ENCODE results near the gene FCSK. TPM values are rescaled to one million over a fixed set of nuclear protein-coding genes. Genes with fewer than 3 reads are reported as not detected.
"Not testable (repeated sequence)": the region's sequence is repeated elsewhere in the genome, so short reads cannot be mapped to it uniquely, and the experiment has no call there.

Gene FCSK
- total RNA-seq = 8.7 TPM

DNA sequence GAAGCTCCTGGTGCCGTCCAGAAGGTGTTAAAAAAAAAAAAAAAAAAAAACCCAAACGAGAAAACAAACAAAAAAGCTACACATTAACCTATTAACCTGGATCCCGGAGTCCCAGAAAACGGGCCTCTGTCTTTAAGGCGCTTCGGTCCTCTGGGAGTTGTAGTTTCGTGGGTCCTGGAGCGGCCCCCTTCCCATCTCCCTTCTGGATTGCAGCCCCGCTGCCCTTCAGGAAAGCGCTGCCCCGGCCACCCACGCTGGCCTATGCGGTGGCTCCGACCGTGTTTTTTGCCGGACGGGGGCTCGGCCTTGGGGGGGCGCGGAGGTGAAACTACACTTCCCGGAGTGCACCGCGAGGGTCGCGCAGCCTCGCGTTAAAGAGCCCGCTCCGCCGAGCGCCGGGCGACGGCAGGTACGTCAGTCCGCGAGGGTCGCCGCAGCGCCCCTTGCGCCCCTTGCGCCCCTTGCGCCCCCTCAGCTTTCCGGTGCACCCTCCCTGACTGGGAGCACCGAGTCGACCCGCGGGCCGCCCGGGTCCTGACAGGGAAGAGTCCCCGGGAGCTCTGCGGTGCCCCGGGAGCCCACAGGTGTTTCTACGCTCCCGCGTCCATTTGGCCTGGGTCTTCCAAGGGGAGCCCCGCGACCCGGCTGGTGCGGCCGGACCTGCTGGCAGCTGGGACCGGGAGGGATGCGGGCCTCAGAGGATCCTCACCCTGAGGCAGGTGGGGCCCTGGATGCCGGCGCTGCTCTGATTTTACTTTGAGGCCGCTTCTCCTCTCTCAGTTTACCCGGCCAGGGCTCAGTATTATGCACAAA, at the start of gene FCSK:
FCSK (plus strand) TSS at position 374 of the 813 bp plus-strand sequence. CDS start 8,596 bp downstream, outside the sequence.
- peak; percentile 61 for DNase-seq

DNA sequence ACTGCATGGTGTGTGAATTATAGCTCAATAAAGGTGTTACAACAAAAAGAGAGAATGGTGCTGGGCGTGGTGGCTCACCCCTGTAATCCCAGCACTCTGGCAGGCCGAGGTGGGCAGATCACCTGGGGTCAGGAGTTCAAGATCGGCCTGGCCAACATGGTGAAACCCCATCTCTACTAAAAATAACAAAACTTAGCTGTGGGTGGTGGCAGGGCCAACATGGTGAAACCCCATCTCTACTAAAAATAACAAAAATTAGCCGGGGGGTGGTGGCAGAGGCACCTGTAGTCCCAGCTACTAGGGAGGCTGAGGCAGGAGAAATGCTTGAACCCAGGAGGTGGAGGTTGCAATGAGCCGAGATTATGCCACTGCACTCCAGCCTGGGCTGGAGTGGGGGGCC, 48.3 kb upstream of the FCSK start:
- DNase-seq = not testable (repeated sequence)

DNA sequence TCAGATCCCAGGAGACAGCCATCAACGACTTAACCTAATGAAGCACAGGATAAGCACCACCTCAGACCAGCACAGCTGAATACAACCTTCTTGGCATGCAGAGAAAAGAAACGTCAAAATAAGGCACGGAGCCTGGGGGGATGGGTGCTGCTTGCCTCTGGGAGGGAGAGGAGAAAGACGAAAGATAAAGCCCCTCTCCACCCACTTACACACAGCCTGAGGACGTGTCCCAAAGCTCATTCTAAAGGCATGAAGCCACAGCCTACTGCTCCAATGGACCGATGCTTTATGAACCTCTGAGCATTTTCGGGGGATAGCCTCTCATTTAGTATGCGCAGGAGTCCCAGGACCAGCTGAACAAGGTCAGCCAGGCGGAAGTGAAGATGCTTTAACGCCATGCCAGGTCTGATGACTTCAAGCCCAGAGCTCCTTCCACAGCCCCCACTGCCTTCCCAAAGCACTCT, 46.6 kb upstream of the FCSK start:
- no peak for DNase-seq

DNA sequence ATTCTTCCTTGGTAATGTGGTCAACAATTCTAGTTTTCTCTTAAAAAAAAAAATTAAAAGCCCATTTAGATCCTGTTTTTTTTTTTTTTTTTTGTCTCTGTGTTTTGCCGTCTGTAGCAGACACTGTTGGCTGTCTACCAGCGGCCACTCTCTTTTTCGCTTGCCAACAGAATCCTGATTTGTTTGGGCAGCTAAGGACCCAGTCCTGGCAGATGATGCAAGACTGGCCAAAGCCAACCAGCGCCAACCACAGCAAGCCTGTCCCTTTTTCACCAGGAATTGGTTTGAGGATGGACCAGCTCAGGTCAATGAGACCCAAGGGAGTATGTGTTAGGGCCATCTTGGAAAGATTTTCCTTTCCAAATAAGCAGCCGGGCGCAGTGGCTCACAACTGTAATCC, 43.7 kb upstream of the FCSK start:
- no peak for DNase-seq

DNA sequence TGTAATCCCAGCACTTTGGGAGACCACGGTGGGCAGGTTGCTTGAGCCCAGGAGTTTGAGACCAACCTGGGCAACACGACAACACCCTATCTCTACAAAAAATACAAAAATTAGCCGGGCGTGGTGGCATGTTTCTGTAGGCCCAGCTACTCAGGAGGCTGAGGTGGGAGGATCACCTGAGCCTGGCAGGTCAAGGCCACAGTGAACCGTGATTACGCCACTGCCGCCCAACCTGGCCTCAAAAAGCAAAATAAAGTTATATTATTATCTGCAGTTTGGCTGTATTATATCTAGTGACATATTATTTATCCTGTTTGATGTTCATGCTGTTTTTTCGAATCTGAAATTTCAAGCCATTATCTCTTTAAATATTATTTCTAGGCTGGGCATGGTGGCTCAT, 42.0 kb upstream of the FCSK start:
- DNase-seq = no peak

DNA sequence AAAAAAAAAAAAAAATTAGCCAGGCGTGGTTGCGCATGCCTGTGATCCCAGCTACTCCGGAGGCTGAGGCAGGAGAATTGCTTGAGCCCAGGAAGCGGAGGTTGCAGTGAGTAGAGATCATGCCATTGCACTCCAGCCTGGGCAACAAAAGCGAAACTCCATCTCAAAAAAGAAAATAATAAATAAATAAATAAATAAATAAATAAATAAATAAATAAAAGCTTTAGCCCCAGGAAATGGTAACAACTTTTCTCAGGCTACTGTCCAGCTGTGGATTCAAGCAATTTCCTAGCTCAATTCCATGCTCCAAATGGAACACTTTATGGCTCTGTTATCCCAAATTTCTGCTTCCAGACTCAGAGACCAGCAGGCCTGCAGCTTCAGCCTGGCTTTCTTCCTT, 40.8 kb upstream of the FCSK start:
- DNase-seq = not testable (repeated sequence)

DNA sequence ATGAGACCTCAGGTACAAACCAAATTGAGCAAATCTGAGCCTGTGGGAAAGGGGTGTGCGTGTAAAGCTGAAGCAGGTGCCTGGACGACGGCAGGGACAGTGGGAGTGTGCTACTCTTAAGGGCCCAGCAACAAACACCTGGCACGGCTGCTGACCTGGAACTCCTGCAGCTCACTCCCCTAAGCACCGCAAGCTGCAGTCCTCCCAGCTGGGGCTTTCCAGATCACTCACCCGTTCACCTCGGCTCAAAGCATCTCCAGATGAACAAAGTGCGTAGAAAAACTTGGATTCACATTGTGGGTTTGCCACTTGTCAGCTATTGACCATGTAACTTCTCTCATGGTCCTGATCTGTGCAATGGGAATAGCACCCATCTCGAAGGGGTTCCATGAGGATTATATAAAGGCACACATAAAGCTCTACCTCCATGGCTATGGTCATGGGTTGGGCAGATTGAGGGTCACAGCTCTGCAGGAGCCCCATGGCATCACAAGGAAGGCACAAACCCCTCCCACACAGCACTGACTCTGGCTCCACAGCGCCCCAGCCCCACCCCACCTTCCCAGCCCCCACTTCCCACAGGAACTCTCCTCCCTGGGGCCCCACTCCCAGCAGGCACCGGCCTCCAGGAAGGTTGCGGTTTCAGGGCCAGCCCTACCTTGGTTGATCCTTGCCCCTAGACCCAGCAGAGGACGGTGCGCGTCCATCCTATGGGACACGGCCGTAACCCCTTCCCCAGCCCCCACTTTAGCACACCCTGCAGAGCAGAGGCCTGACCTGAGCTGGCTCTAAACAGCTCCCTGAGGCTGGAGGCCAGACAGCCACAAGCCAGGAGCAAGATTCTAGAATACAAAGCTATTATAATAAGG, 37.4 kb upstream of the FCSK start:
- no peak for DNase-seq

DNA sequence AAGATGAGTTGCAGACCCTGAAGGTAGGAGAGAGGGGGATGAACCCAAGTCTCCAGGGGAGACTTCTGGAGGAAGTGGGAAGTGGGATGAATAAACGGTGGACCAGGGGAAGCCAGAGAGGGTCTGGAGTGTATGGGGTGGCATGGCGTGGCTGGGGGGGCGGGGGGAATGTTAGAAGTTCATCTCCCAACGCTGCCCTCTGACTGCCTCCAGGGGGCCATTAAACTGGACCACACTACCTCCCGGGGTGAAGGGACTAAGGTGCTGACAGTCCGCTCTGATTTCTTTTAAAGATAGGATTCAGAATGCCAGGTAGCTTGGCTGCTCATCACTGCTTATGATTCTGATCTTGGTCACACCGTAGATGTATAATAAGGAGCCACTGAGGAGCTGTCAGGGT, 36.7 kb upstream of the FCSK start:
- no peak for DNase-seq

DNA sequence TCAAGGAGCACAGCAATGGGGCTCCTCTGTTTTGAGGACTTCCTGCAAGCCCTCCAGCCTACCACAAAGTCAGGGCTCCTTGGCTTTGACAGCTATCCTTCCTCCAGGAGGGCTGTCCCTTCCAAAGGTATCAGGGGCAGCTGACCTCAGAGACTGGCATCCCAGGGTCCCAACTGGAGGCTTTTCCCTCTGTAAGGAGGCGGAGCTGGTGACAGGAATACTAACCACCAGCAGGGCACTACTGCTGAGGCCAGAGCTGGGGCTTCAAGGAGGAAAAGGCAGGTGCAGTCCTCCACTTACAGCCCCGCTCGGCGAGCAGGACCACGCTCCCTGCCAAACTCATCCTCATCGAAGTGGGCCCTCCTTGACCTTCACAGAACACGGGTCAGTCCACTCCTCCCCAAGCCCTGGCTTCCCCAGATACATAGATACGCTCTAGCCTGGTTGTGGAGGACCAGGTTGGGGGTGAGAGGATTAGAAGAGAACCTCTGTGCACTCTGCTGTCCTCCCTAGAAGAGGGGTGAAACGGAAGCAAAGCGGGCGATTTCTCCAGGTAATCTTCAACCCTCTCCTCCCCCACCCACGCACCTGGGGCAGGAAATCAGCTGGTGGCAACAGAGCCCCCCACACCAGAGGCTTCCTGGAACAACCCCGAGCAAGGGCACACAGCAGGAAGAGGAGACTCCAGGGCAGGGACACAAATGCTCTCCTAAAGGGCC, 36.0 kb upstream of the FCSK start:
- DNase-seq = no peak

DNA sequence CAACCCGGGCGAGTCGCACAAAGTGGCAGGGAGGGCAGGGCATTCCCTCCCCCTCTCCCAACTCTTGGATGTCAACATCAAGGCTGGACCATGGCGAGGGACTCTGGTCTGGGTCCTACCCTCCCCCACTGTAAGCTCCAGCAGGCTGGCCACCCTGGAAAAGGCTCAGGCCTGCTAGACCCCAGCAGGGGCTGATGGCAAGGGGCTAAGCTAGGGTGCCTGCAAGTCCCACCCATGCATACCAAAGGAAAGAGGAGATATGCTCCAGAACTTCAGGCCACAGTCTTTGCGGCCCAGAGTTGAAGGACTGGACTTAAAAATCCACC, 35.4 kb upstream of the FCSK start:
- no peak for DNase-seq

DNA sequence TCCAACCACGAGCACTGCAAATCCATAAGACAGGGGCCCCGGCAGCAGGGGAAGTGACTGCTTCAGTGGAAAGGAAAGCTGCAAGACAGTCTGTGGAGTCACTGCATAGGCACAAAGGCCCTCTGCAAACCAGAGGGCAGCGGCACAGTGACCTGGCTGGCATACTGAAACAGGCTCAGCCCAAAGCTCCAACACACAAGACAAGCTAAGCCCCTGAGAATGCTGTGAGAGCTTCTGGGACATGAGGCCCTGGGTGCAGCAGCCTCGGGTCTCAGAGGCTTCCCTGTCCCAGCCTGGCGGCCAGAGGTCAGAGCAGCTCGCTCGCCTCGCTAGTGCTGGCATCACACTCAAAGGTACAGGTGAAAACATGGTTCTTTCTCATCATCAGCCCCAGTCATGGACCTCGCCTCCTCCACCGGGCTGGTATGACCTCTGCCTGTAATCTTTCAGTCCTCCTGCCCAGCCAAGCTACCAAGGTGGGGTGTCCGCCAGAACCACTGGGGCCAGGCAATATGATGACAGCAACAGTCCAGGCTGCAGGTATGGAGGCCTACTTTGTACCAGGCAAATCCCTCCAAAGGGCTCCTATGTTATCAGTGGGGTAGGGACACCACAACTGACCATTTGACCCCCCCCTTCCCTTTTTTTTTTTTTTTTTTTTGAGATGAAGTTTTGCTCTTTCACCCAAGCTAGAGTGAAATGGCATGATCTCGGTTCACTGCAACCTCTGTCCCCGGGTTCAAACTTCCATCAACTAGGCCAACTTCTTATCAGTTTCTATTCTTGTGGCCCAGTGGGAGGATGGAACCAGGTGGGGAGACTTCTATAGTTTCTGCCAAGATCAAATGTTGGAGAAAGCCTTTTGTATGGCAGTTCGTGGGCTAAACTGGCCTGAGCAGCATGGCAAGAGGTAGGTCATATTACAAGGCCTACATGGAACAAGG, 34.7 kb upstream of the FCSK start:
- no peak for DNase-seq

DNA sequence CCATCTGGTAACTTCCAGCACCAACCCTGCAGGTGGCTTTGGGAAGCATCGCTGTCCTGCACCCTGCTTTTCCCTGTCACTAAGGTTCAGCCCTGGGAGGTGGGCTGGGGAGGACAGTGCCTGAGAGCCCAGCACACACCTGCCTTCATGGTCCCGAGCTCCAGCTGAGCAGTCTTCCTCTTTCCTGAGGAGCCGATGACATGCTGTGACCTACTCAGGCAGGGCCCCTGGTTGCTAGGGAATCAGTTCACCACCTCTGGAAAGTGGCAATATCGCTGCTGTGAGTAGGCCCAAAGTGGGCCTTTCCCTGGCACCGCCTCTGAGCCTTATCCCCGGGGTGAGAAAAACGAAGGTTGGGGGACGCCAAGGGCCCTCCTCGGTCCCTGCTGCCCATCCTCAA, 33.4 kb upstream of the FCSK start:
- no peak for DNase-seq

DNA sequence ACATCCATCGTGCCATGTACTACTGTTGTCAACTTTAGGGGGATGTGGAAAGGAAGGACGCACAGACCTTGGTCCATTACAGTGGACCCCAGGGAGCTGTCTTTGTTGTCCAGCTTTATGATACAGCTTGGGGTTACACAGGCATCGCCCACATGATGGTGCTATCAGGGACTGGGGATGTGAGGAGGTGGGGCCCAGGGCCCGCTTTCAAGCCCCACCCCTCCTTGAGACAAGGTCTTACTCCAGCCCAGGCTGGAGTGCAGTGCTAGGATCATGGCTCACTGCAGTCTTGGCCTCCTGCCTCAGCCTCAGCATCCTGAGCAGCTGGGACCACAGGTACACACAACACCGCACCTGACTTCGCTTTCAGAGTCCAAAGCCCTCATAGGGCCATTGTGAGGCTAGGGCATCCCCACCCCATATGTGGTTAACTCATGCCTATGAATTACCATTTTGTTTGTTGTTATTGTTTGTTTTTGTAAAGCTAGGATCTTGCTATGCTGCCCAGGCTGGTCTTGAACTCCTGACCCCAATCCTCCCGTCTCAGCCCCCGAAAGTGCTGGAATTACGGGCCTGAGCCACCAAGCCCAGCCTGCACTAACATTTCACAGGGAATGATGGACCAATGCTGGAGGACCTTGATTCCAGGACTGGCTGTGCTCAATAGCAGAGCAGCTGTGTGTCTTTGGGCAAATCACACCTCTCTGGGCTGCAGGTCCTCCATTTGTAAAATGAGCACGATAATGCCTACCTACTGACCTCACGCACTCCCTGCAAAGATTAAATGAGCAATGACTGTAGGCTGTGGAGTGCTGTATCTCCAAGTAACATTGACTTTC, 32.7 kb upstream of the FCSK start:
- DNase-seq = no peak

DNA sequence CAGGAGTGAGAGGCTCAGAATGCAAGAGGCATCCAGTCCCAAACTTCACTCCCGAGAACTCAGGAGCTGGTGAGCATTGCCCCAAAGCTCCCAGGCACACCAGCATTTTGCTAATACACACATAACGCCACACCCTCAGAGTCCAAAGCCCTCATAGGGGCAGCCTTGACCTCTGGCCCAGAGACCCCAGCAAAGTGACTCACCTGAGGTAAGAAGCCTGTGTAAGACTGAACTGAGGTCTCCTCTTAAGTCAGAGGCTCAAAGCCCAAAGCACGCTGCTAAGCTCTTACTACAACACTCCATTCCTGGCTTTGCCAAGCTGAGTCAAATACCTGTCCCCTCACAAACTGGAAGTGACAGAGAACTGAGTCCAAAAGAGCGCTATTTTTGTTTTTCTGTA, 31.9 kb upstream of the FCSK start:
- DNase-seq = no peak

DNA sequence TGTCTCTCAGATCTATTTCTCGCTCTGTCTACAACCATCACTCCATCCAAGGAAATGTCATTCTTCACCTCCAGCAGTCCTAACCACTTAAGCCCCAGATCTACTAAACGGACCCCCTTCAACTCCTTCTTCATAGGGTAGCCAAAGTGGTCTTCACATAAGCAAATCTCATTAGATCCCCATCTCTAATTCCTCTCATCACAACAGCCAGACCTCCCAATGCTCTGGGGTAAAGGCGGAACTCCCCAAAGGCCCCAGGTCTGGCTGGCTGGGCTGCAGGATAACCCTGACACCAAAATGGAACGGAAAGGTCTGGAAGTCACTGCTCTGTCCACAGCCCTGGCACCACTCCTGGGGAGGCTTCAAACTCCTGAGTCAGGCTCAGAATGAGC, 26.6 kb upstream of the FCSK start:
- DNase-seq = no peak

DNA sequence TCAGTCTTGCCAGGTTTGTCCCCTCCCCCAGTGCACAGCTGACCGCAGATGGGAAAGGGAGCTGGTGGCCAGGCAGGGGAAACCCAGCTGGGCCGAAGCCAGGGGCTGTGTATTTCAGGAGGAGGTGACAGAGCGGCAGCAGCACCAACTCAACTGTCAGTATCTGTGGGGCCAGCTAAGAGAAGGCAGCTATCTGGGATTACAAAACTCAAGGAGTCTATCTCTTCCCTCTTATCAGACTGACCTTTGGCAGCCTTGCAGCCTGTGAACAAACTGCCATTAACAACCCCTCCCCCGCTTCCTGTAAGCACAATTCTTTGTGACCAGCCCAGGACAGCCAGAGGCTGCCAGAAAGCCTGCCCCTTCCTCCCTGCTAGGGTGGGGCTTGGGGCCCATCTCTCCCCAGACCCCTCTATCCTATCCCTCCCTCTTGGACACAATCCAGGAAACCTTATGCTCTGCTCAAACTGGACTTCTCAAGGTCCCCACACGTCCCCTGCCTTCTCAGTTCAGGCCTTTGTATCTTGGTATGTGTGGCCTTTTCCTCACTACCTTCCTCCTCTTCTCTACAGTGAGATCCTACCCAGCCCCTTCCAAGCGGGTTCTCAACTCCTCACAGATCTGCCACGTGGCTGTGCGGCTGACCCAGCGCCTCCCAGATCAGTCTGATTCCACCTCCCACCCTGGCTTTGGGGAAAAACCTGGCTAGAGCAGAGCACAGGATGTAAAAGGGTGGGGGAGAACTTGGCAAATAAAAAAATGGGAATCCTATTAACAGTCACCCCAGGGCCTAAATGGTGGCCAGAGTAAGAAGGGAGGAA, 26.0 kb upstream of the FCSK start:
- DNase-seq = peak; percentile 85

DNA sequence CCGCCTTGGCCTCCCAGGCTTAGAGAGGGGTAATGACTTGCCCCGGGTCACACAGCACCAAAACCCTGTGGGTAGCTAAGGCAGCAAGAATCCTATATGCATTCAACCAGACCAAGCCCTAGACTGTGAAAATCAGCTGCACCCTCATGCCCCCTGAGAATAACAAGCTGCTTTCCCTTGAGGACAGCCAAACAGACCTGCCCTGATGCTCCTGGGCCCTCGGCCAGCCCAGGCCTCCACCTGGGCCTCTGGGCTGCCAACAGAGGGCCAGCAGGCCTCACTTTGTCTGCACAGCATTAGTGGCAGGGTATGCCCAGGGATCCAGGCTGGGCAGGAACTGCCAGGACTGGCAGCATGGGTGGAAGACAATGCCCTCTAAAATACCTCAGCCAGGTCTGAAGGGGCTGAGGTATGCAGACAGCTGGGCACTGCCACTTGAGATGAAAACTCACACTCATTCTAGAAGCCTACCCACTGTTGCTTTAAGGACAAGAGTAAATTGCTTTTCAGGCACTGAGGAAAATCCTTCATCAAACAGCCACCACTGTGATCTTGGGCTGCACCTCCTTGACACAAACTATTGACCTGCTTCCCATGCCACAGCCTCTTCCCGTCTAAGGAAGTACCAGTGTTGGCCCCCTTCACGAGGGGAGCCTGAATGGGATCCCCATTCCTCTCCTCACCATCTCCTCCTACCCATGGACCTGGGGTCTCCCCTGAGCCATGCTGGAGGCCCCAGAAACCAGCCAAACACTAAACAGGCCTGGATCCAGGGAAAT, 24.3 kb upstream of the FCSK start:
- DNase-seq = no peak

DNA sequence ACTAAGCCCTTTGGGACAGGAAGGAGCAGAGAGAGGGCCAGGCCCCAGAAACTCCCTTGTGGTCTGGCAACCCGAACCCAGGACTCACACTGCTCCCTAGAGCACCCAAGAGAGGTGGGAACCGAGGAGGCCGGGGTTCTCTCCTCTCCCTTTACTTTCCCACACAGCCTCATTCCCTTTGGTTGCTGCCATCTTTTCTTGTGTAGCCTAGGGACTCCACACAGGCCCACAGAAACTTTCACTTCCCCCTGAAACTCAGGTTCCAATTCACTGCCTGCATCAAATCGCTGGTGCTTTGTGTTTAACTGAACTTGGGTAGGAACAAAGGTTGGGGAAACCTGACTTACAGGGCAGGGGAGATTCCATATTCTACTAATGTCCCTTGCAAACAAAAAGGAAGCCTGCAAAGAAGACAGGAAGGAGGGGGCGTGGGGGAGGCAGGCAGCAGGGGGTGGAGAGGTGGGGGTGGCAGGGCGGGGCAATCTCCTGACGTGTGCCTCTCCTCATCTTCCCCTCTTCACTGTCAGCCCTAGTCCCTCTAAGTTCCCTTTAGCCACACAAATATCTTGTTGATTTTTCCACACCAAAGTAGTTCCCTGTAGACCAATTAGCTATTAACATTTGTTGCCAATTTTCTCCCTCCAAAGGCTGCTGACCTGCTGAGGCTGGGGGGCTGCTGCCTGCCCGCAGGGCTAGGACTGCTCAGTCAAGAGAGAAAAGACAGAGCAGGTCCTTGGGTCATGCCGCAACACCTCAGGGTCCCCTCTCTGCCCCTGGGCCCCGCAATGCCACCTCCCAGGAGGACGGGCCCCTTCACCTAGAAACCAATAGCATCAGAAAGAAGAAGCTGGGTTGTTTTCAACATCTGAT, 23.5 kb upstream of the FCSK start:
- DNase-seq = peak; percentile 19
